ENCODE results near the gene GATD1. TPM values are rescaled to one million over a fixed set of nuclear protein-coding genes. Genes with fewer than 3 reads are reported as not detected.

Gene GATD1
- total RNA-seq, 4 donors from 2014 or later: 22.1 to 41.4 (median 27.3) TPM

DNA sequence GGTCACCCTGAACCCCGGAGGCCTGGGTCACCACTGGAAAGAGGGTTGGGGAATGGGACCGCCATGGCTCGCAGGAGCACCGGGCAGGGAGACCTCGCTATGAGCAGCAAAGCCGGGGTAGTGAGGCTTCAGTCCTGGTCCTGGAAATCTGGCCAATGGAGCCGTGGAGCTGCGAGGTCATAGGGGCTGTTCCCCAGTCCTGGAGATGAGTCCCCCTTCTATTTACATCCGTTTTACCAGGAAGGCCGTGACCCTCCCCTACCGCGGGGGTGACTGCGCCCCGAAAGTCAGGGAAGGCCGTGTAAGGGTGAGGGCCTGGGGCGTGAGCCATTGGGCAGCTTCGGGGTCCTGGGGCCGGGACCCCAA, 27.3 kb upstream of the GATD1 start:
- H3K9me3 ChIP-seq: no peaks in the 10 kb centered on the region
- peak overlapping the region; percentile 24 to 70 (median 58) for H3K4me3 ChIP-seq
- no peak for DNase-seq (ENCODE audit: low spot score in 2 of 2)
- H3K4me1 ChIP-seq: peaks cover 0 to 40% (median 18%) of the 10 kb centered on the region in 4 donors
- 0 to 1% methylated on average over 1 to 16 of the region's 18 CpGs for WGBS, 2 donors
- H3K36me3 ChIP-seq: peaks cover 0 to 38% (median 0%) of the 10 kb centered on the region in 3 donors
- H3K27ac ChIP-seq: peak overlapping the region; percentile 67 to 94 (median 90)
- H3K27me3 ChIP-seq: no peaks in the 10 kb centered on the region
- TF ChIP-seq POLR2A (IDR thresholded peaks at IDR 0.05) (no peak), EP300 (IDR thresholded peaks at IDR 0.05) (no peak)
- TF ChIP-seq, protein P1, sequence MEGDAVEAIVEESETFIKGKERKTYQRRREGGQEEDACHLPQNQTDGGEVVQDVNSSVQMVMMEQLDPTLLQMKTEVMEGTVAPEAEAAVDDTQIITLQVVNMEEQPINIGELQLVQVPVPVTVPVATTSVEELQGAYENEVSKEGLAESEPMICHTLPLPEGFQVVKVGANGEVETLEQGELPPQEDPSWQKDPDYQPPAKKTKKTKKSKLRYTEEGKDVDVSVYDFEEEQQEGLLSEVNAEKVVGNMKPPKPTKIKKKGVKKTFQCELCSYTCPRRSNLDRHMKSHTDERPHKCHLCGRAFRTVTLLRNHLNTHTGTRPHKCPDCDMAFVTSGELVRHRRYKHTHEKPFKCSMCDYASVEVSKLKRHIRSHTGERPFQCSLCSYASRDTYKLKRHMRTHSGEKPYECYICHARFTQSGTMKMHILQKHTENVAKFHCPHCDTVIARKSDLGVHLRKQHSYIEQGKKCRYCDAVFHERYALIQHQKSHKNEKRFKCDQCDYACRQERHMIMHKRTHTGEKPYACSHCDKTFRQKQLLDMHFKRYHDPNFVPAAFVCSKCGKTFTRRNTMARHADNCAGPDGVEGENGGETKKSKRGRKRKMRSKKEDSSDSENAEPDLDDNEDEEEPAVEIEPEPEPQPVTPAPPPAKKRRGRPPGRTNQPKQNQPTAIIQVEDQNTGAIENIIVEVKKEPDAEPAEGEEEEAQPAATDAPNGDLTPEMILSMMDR (IDR thresholded peaks at IDR 0.05): no peak

DNA sequence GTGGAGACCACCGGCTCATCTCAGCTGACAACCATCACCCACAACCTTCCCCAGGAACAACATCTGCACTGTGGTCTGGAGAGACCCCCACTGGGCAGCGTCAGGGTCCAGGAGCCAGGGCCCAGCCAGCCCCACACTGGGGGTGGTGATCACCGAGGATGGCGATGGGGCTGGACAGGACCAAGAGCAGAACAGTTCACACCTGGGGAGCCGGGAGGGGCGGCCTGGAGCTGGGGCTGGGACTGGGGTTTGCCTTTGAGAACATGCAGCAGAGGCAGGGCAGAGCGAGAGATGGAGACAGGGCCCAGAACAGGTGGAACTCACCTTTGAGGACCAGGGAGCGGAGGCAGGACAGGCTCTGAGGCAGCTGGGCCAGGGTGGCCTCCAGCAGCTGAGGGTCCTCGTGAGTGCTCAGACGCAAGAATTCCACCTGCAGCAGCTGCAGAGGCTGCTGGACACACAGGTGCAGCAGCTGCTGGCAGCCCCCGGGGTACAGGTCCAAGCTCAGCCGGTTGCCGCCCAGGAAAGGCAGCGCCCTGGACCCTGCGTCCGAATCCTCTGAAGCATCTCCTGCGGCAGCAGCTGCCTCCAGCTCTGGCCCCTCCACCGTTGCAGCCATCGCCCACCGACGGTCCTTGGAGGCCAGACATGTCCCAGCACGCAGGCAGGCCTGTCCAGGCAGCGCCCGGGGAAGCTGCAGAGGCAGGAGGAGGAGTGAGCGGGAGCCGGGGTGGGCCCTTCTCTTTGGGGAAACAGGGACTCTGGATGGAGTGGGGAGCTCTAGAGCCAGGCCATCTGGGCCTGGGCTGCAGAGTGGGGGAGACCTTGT, 26.7 kb upstream of the GATD1 start:
- Histone ChIP-seq H3K4me1 (peaks cover 0 to 40% (median 17%) of the 10 kb centered on the region in 4 donors), H3K4me3 (peak overlapping the region in 2 of 4 donors; percentile 62 to 70), H3K36me3 (peaks cover 0 to 44% (median 0%) of the 10 kb centered on the region in 3 donors), H3K27me3 (no peaks in the 10 kb centered on the region), H3K9me3 (no peaks in the 10 kb centered on the region), H3K27ac (peak overlapping the region in 1 of 4 donors; percentile 92)
- DNase-seq (ENCODE audit: low spot score in 2 of 2): no peak
- TF ChIP-seq, protein P1 (IDR thresholded peaks at IDR 0.05): no peak
- TF ChIP-seq POLR2A (IDR thresholded peaks at IDR 0.05) (no peak), EP300 (IDR thresholded peaks at IDR 0.05) (no peak)
- WGBS, 2 donors: 53 to 68% methylated on average over 18 to 23 of the region's 26 CpGs

- no peaks in the 10 kb centered on the region for H3K27me3 ChIP-seq
- no peak for DNase-seq (ENCODE audit: low spot score in 2 of 2)
- WGBS, 2 donors: 83 to 100% methylated on average over 1 to 5 of the region's 8 CpGs
- no peaks in the 10 kb centered on the region for H3K9me3 ChIP-seq
- no peak overlapping the region for H3K4me3 ChIP-seq
- peaks cover 0 to 46% (median 0%) of the 10 kb centered on the region in 3 donors for H3K36me3 ChIP-seq
- peaks cover 0 to 38% (median 14%) of the 10 kb centered on the region in 4 donors for H3K4me1 ChIP-seq
- TF ChIP-seq POLR2A (IDR thresholded peaks at IDR 0.05) (no peak), EP300 (IDR thresholded peaks at IDR 0.05) (no peak)
- TF ChIP-seq, protein P1 (IDR thresholded peaks at IDR 0.05): no peak
- no peak overlapping the region for H3K27ac ChIP-seq
Observed at GRCh38 chr11:803467-803742, 26.1 kb upstream of the GATD1 start.

DNA sequence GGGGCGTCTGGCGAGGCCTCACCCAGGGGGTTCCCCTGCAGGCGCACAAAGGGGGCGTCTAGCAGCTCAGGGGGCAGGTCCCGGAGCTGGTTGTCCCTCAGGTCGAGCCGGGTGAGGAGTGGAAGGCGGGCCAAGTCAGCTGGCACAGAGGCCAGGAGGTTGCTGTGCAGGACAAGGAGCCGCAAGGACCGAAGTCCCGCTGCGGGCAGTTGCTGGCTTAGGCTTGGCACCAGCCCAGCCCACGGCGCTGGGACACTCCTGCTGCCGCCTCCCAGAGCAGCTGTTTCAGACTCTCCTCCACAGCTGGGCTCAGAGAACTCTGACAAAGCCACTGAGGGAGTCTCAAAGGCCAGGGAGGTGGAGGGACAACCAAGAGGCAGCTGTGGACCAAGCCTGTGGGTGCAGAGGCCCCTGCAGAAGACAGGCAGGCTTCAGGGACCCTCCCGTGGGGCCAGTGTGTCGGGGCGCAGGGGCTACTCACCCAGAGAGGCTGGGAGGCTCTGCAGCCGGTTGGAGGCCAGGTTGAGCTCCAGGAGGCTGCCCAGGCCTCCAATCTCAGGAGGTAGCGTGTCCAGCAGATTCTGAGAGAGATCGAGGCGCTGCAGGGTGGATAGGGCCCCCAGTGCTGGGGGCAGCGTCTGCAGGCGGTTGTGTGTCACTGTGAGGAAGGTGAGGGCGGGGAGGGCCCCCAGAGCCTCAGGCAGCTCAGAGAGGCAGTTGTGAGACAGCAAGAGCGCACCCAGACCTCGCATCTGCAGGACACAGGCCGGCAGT, 25.6 kb upstream of the GATD1 start:
- H3K9me3 ChIP-seq: no peaks in the 10 kb centered on the region
- H3K27ac ChIP-seq: no peak overlapping the region
- no peak for DNase-seq (ENCODE audit: low spot score in 2 of 2)
- WGBS, 2 donors: 85 to 91% methylated on average over 18 to 28 of the region's 28 CpGs
- H3K36me3 ChIP-seq: peaks cover 0 to 46% (median 0%) of the 10 kb centered on the region in 3 donors
- no peaks in the 10 kb centered on the region for H3K27me3 ChIP-seq
- H3K4me1 ChIP-seq: peaks cover 0 to 35% (median 14%) of the 10 kb centered on the region in 4 donors
- no peak for TF ChIP-seq POLR2A (IDR thresholded peaks at IDR 0.05)
- no peak for TF ChIP-seq EP300 (IDR thresholded peaks at IDR 0.05)
- TF ChIP-seq, protein P1 (IDR thresholded peaks at IDR 0.05): no peak
- no peak overlapping the region for H3K4me3 ChIP-seq

Measured in tibial nerve (tissue), 4 donors.